SK-N-MC (cell line): ENCODE data around the gene ARHGEF17.
A peak's percentile ranks its signal among the peaks of the same experiment; 100 is the strongest.

ENCODE experiments used
- DNase-seq: peaks from one replicate; pipeline ENCODE4 v3.0.0-alpha.2; 2011; ENCODE audit warnings: low read depth, low spot score
- H3K27ac ChIP-seq: fragments of 200-600 bp; sonication (generic); 2 replicates; pipeline ENCODE4 v1.5.1; 2016; ENCODE audit warnings: mixed run types
- H3K36me3 ChIP-seq: fragments of 200-600 bp; sonication (generic); 2 replicates; pipeline ENCODE4 v1.6.1; 2017; ENCODE audit warnings: antibody characterized with exemption, low read length, mixed read lengths; ENCODE audit not compliant: insufficient read depth
- H3K4me3 ChIP-seq: fragments of 200-600 bp; sonication (generic); 2 replicates; pipeline ENCODE4 v1.5.1; 2016
- H3K9ac ChIP-seq: fragments of 200-600 bp; sonication (generic); 2 replicates; pipeline ENCODE4 v1.8.0; 2017; ENCODE audit warnings: mixed run types, mixed read lengths; ENCODE audit not compliant: insufficient read length
- H3K9me3 ChIP-seq: fragments of 200-600 bp; sonication (generic); 2 replicates; pipeline ENCODE4 v1.6.1; 2017; ENCODE audit warnings: low read depth, mild to moderate bottlenecking, antibody characterized with exemption, low read length, moderate library complexity, mixed read lengths
- EZH2 ChIP-seq: fragments of 200-600 bp; sonication (generic); IDR thresholded peaks from one replicate; pipeline ENCODE4 v1.6.1; 2017; ENCODE audit warnings: antibody characterized with exemption
- FOXP2 ChIP-seq: optimal IDR thresholded peaks from 2 replicates; pipeline ENCODE3; 2011; ENCODE audit warnings: mild to moderate bottlenecking, moderate library complexity; ENCODE audit not compliant: insufficient read depth; ENCODE audit errors: extremely low read length, control extremely low read depth
- POLR2AphosphoS5 ChIP-seq: IDR thresholded peaks from 2 replicates; pipeline ENCODE4 v1.6.1; 2012; ENCODE audit warnings: mild to moderate bottlenecking, low read depth, low read length, borderline replicate concordance

The ARHGEF17 gene

DNA sequence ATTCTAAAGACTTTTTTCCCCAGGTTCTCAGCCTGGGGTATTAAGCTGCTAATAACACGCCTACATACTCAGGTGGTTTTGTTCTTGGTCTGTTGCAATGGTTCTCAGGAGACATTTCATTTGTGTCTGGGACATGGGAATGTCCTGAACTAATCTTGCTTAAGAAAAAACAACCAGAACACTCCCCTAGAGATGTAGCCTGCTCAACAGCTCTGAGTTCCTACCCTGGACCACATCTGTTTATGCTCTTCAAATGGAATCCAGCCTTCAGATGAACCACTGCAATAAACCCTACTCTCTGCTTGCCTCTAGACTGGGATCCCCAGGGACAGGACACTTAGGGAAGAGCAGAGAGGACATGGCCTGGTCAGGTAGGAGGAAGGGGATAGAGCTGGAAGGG is 98.1 kb downstream of the ARHGEF17 start:
- Histone ChIP-seq H3K9ac (no peak overlapping the region), H3K9me3 (no peaks in the 10 kb centered on the region), H3K4me3 (no peak overlapping the region), H3K27ac (no peak overlapping the region), H3K36me3 (peaks cover 14% of the 10 kb centered on the region; the same call in 1 of the 2 replicates)
- no peak for DNase-seq
- no peak for TF ChIP-seq POLR2AphosphoS5
- TF ChIP-seq FOXP2, result no peak
- no peak for TF ChIP-seq EZH2

DNA sequence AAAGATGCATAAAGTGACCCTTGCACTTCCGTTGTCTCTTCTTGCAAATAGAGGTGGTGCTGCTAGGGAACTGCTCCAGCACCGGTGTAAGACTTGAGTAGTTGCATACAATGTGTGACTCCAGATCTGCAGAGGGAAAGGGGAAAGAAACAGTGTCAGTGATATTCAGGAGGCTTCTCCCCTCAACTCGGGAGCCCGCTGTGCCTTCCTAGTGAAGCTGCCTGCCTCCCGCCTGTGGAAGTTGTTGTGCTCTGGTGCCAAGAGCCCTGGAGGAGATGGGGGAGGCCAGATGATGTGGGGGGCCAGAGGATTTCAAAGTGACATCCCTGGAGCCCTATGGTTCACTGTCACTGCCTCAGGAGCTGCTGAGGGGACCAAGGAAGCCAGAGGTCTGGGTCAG is 98.5 kb downstream of the ARHGEF17 start:
- Histone ChIP-seq H3K4me3 (no peak overlapping the region), H3K27ac (no peak overlapping the region), H3K9ac (no peak overlapping the region), H3K9me3 (no peaks in the 10 kb centered on the region), H3K36me3 (peaks cover 14% of the 10 kb centered on the region; the same call in 1 of the 2 replicates)
- DNase-seq, result no peak
- TF ChIP-seq FOXP2, result no peak

DNA sequence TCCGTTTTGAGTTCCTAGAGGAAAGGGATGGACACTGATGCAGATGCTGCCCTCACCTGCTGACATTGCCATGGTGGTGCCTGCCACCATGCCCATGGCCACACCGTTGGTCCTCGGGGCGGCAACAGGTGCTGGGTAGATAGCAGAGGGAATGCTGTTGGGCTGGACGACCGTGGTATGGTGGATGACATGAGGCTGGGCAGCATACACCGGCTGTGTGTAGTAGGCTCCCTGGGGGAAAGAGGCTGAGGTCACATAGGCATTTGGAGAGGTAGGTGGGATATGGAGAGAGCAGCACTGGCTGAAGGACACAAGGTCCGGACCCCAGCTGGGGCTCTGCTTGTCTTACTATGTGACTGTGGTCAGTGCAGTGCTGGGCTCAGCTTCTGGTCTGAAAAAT is 101.4 kb downstream of the ARHGEF17 start:
- H3K9me3 ChIP-seq, result no peaks in the 10 kb centered on the region

DNA sequence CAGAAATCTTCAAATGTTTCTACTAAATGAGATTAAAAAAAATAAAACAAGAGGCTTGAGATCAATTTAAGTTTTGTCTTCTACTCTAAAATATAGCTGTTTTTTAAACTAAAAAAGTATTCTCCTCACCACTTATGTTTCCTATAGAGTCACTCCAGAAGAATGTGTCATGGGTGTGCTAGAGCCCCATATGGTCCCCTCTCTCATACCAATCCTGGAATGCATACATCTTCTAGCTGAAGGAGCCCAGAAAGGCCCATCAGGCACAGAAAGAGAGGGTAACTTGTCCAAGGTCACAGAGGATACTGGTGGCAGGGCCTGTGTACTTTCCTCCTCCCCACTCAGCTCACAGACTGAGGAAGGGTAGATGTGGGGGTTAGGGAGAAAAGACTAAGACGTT is 102.6 kb downstream of the ARHGEF17 start:
- Histone ChIP-seq H3K9me3 (no peaks in the 10 kb centered on the region), H3K9ac (no peak overlapping the region), H3K27ac (no peak overlapping the region), H3K4me3 (no peak overlapping the region), H3K36me3 (peaks cover 14% of the 10 kb centered on the region; the same call in 1 of the 2 replicates)
- TF ChIP-seq EZH2, result no peak
- no peak for TF ChIP-seq FOXP2
- TF ChIP-seq POLR2AphosphoS5, result no peak
- no peak for DNase-seq

More for the DNA sequence above, 101.4 kb downstream of the ARHGEF17 start:
- TF ChIP-seq FOXP2, result no peak
- TF ChIP-seq POLR2AphosphoS5, result no peak
- TF ChIP-seq EZH2, result no peak
- Histone ChIP-seq H3K9ac (no peak overlapping the region), H3K4me3 (no peak overlapping the region), H3K36me3 (peaks cover 14% of the 10 kb centered on the region; the same call in 1 of the 2 replicates), H3K27ac (no peak overlapping the region)
- no peak for DNase-seq

DNA sequence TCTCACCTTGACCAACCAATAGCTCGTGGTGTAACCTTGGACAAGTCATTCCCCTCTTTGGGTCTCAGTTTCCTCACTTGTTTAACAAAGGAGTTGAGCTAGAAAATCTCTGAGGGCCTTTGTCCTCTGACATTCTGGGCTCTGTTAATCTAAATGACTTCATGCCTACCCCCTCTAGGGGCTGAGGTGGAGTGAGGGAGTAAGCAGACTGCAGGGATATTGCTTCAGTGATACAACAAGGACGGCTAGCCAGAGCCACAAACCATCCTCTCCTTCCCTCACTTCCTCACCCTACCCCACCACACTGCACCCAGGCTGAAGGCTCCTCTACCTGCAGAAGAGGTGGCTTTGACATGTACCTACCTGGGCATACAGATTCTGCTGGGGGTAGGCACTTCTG is 103.0 kb downstream of the ARHGEF17 start:
- no peak for DNase-seq
- TF ChIP-seq POLR2AphosphoS5 (no peak), FOXP2 (no peak), EZH2 (no peak)
- Histone ChIP-seq H3K4me3 (no peak overlapping the region), H3K27ac (no peak overlapping the region), H3K9ac (no peak overlapping the region), H3K36me3 (peaks cover 14% of the 10 kb centered on the region; the same call in 1 of the 2 replicates), H3K9me3 (no peaks in the 10 kb centered on the region)

DNA sequence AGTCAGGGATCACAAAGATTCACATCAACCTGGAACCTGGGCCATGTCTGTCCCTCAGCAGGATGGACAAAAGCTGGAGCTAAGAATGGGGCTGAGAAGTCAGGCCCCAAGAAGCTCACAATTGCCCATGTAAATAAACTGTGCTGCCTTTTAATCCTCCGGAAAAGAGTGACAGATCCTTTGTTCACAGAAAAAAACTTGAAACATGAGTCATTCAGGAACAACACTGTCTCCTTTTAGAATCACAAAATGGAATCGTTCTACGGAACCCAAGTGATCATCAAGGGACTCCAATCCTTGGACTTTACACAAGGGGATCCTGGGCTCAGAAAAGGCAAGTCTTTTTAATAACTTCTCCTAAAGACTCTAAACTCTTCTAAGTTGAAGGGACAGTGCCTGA is 104.2 kb downstream of the ARHGEF17 start:
- Histone ChIP-seq H3K9me3 (no peaks in the 10 kb centered on the region), H3K4me3 (no peak overlapping the region), H3K27ac (no peak overlapping the region), H3K9ac (no peak overlapping the region), H3K36me3 (peaks cover 14% of the 10 kb centered on the region; the same call in 1 of the 2 replicates)
- no peak for DNase-seq
- no peak for TF ChIP-seq EZH2
- TF ChIP-seq FOXP2, result no peak
- TF ChIP-seq POLR2AphosphoS5, result no peak

DNA sequence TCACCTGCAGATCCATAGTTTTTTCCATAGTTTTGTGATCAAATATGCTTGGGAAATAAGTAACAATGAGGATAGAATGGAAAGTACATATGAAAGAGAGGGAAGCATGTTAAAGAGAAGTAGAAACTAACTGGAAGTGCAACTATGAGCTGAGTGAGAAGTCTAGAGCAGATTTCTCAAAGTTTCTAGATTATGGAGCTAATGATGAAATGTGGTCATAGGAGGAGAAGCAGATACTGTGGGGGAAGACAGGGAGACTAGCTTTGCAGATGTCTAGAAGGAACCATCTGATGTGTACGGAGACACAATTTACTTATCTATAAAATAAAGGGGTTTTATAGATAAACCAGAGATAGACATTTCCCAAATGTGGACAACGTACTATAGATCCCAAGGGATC is 105.2 kb downstream of the ARHGEF17 start:
- TF ChIP-seq EZH2, result no peak
- no peaks in the 10 kb centered on the region for H3K9me3 ChIP-seq
- H3K4me3 ChIP-seq, result no peak overlapping the region
- no peak for DNase-seq
- no peak overlapping the region for H3K9ac ChIP-seq
- no peak overlapping the region for H3K27ac ChIP-seq
- peaks cover 20% of the 10 kb centered on the region; the same call in 1 of the 2 replicates for H3K36me3 ChIP-seq

DNA sequence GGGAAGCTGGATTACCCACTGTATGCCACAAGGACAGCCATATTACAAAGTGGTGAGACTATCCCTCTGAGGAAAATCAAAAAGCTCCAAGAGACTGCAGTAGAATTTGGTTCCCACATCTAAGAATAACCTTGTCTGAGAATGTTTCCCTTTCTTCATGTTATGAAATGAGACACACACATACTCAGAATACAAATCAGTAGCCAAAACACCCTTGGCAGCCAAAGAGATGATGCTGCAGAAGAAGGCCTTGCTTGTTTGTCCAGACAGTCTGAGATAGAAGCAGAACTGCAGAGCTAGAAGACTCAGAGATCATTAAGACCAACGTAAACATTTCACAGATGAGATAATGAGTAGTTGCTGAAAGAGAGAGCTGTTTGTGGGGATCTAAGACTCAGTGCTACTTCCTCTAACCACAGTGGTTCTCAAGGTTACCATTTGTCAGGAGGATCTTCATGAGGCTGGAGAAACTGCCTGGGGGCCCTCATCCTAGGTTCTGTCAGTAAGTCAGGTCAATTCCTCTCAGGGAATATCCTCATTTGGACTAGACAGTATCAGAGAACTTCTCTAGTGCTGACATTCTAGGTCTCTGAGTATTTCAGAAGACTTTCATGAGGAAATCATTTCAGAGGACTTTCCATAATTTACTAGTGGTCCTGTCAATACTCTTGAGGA is 107.0 kb downstream of the ARHGEF17 start:
- DNase-seq, result no peak
- peaks cover 16% of the 10 kb centered on the region; the same call in 1 of the 2 replicates for H3K36me3 ChIP-seq
- H3K9me3 ChIP-seq, result no peaks in the 10 kb centered on the region
- peak overlapping the region; percentile 55; the same call in 1 of the 2 replicates for H3K27ac ChIP-seq
- TF ChIP-seq FOXP2 (no peak), POLR2AphosphoS5 (no peak), EZH2 (no peak)
- H3K4me3 ChIP-seq, result no peak overlapping the region
- no peak overlapping the region for H3K9ac ChIP-seq
